GM18867 (cell line): ENCODE measurements around the gene TMEM258.
A peak's percentile ranks its signal among the peaks of the same experiment; 100 is the strongest.

Experiments
- ATAC-seq: cut with Tn5 transposase; IDR thresholded peaks from one replicate; pipeline ENCODE4 v1.9.1; 2021; ENCODE audit warnings: mild to moderate bottlenecking, moderate library complexity; ENCODE audit not compliant: unreplicated experiment

TMEM258 gene

GRCh38 chr11:61797263-61797944 is 5.0 kb upstream of the TMEM258 start:
- no peak for ATAC-seq

GRCh38 chr11:61795876-61796526 is 3.6 kb upstream of the TMEM258 start:
- no peak for ATAC-seq

- ATAC-seq, result no peak
Measured at GRCh38 chr11:61795459-61795858, 3.1 kb upstream of the TMEM258 start.

GRCh38 chr11:61794579-61794978 is 2.2 kb upstream of the TMEM258 start:
- no peak for ATAC-seq

GRCh38 chr11:61793829-61794204 is 1.4 kb upstream of the TMEM258 start:
- ATAC-seq, result no peak

GRCh38 chr11:61793083-61793828 is 857 bp upstream of the TMEM258 start:
- ATAC-seq, result peak; percentile 29

- peak; percentile 32 for ATAC-seq
Measured at GRCh38 chr11:61791737-61792309, 576 bp downstream of the TMEM258 start.

- ATAC-seq, result no peak
Measured at GRCh38 chr11:61787928-61788491, 4.4 kb downstream of the TMEM258 start.

GRCh38 chr11:61785837-61786402 is 6.5 kb downstream of the TMEM258 start:
- no peak for ATAC-seq

- no peak for ATAC-seq
Measured at GRCh38 chr11:61784506-61784805, 7.9 kb downstream of the TMEM258 start.

GRCh38 chr11:61783717-61784505 is 8.5 kb downstream of the TMEM258 start:
- ATAC-seq, result no peak

- ATAC-seq, result no peak
Measured at GRCh38 chr11:61782841-61783240, 9.6 kb downstream of the TMEM258 start.

GRCh38 chr11:61782299-61782698 is 10.1 kb downstream of the TMEM258 start:
- ATAC-seq, result no peak

GRCh38 chr11:61781585-61781984 is 10.8 kb downstream of the TMEM258 start:
- ATAC-seq, result no peak

GRCh38 chr11:61780581-61781162 is 11.7 kb downstream of the TMEM258 start:
- ATAC-seq, result no peak

GRCh38 chr11:61779666-61780525 is 12.5 kb downstream of the TMEM258 start:
- no peak for ATAC-seq

- ATAC-seq, result no peak
Measured at GRCh38 chr11:61778920-61779650, 13.3 kb downstream of the TMEM258 start.

GRCh38 chr11:61778357-61778886 is 14.0 kb downstream of the TMEM258 start:
- no peak for ATAC-seq
